Keratinocyte (primary cell): ENCODE data around the gene DOP1A.

Experiments used
- CTCF ChIP-seq, 3 experiments: IDR thresholded peaks in 1 of 3; conservative IDR thresholded peaks in 1 of 3; optimal IDR thresholded peaks in 1 of 3; 2 replicates in 2 of 3; 3 replicates in 1 of 3; pipeline versions ENCODE3 to v1.5.1; 2011; ENCODE audit warnings: low read length in 3 of 3, mild to moderate bottlenecking in 3 of 3, moderate library complexity in 2 of 3, control low read depth in 1 of 3, inconsistent platforms in 1 of 3; ENCODE audit not compliant: insufficient read depth in 2 of 3; ENCODE audit errors: extremely low read depth in 1 of 3
- EZH2 ChIP-seq: IDR thresholded peaks from one replicate; pipeline ENCODE4 v1.6.1; 2012; ENCODE audit warnings: inconsistent platforms, mild to moderate bottlenecking, low read length, moderate library complexity

- TF ChIP-seq CTCF (optimal IDR thresholded peaks at IDR 0.05 in 1 of 3, IDR thresholded peaks at IDR 0.05 in 1 of 3, conservative IDR thresholded peaks at IDR 0.05 in 1 of 3; ENCODE audit: extremely low read depth in 1 of 3, insufficient read depth in 2 of 3, low read length in 3 of 3) (no peak), EZH2 (no peak)
Observed at GRCh38 chr6:83097204-83097603, 29.7 kb downstream of the DOP1A start.
